ENCODE data around the gene LPCAT2. TPM values are rescaled to one million over a fixed set of nuclear protein-coding genes. Genes with fewer than 3 reads are reported as not detected.

LPCAT2 gene
- total and polyA plus RNA-seq, 2 of the 13 experiments (the other 11 are each of a cell fraction or from before 2014, with no cell fraction given): 9.9 to 17.6 TPM

DNA sequence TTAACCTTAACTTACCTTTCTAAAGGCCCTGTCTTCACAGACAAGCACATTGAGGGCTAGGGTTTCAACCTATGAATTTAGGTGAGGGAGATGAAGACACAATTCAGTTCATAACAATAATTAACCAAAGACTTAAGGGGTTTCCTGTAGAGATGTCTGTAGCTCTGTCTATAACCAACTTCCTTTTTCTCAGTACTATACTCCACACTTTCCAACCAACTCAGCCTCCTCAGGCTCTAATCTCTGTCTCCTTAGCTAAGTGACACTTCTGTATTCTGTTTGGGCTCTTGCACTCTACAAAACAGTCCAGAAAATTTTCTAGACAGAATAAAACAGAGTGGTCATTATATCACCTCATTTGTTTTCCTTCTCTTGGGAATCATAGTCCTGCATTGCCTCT is 83.4 kb downstream of the LPCAT2 start (continued):
- TF ChIP-seq ZSCAN30 (CRISPR knock-in tag; IDR thresholded peaks at IDR 0.05) (no peak), MIER2 (CRISPR knock-in tag; IDR thresholded peaks at IDR 0.05) (no peak), TAF1 (CRISPR knock-in tag; IDR thresholded peaks at IDR 0.05) (no peak), REST (IDR thresholded peaks at IDR 0.05; ENCODE audit: borderline replicate concordance in 1 of 2, low read depth in 1 of 2, low read length in 2 of 2) (no peak), ETV6 (CRISPR knock-in tag; conservative IDR thresholded peaks at IDR 0.05) (no peak), SALL2 (CRISPR knock-in tag; IDR thresholded peaks at IDR 0.05) (no peak)
- TF ChIP-seq, protein P1, sequence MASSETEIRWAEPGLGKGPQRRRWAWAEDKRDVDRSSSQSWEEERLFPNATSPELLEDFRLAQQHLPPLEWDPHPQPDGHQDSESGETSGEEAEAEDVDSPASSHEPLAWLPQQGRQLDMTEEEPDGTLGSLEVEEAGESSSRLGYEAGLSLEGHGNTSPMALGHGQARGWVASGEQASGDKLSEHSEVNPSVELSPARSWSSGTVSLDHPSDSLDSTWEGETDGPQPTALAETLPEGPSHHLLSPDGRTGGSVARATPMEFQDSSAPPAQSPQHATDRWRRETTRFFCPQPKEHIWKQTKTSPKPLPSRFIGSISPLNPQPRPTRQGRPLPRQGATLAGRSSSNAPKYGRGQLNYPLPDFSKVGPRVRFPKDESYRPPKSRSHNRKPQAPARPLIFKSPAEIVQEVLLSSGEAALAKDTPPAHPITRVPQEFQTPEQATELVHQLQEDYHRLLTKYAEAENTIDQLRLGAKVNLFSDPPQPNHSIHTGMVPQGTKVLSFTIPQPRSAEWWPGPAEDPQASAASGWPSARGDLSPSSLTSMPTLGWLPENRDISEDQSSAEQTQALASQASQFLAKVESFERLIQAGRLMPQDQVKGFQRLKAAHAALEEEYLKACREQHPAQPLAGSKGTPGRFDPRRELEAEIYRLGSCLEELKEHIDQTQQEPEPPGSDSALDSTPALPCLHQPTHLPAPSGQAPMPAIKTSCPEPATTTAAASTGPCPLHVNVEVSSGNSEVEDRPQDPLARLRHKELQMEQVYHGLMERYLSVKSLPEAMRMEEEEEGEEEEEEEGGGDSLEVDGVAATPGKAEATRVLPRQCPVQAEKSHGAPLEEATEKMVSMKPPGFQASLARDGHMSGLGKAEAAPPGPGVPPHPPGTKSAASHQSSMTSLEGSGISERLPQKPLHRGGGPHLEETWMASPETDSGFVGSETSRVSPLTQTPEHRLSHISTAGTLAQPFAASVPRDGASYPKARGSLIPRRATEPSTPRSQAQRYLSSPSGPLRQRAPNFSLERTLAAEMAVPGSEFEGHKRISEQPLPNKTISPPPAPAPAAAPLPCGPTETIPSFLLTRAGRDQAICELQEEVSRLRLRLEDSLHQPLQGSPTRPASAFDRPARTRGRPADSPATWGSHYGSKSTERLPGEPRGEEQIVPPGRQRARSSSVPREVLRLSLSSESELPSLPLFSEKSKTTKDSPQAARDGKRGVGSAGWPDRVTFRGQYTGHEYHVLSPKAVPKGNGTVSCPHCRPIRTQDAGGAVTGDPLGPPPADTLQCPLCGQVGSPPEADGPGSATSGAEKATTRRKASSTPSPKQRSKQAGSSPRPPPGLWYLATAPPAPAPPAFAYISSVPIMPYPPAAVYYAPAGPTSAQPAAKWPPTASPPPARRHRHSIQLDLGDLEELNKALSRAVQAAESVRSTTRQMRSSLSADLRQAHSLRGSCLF (CRISPR knock-in tag; IDR thresholded peaks at IDR 0.05; ENCODE audit: borderline replicate concordance): no peak
- TF ChIP-seq, protein P2, sequence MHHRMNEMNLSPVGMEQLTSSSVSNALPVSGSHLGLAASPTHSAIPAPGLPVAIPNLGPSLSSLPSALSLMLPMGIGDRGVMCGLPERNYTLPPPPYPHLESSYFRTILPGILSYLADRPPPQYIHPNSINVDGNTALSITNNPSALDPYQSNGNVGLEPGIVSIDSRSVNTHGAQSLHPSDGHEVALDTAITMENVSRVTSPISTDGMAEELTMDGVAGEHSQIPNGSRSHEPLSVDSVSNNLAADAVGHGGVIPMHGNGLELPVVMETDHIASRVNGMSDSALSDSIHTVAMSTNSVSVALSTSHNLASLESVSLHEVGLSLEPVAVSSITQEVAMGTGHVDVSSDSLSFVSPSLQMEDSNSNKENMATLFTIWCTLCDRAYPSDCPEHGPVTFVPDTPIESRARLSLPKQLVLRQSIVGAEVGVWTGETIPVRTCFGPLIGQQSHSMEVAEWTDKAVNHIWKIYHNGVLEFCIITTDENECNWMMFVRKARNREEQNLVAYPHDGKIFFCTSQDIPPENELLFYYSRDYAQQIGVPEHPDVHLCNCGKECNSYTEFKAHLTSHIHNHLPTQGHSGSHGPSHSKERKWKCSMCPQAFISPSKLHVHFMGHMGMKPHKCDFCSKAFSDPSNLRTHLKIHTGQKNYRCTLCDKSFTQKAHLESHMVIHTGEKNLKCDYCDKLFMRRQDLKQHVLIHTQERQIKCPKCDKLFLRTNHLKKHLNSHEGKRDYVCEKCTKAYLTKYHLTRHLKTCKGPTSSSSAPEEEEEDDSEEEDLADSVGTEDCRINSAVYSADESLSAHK (CRISPR knock-in tag; IDR thresholded peaks at IDR 0.05; ENCODE audit: borderline replicate concordance): no peak

Data from HepG2 (cell line).